Neuronal stem cell (in vitro differentiated cells): ENCODE measurements around the gene MPRIP.

Source experiments
- DNase-seq: peaks from one replicate; pipeline ENCODE4 v3.0.0-alpha.2; 2013; ENCODE audit warnings: low spot score
- H2AFZ ChIP-seq: one replicate; pipeline ENCODE4 v1.6.1; 2013; ENCODE audit warnings: mild to moderate bottlenecking, low read length, inconsistent platforms
- H2AK5ac ChIP-seq: 2 replicates; pipeline ENCODE4 v1.6.1; 2013; ENCODE audit warnings: low read depth, mild to moderate bottlenecking, inconsistent platforms, low read length, moderate library complexity, mixed read lengths
- H2BK120ac ChIP-seq: 2 replicates; pipeline ENCODE4 v1.6.1; 2013; ENCODE audit warnings: low read depth, mild to moderate bottlenecking, inconsistent platforms, low read length, moderate library complexity, mixed read lengths
- H2BK12ac ChIP-seq: one replicate; pipeline ENCODE4 v1.6.1; 2013; ENCODE audit warnings: low read length, inconsistent platforms
- H2BK15ac ChIP-seq: 2 replicates; pipeline ENCODE4 v1.6.1; 2013; ENCODE audit warnings: mild to moderate bottlenecking, low read length, inconsistent platforms, mixed read lengths
- H2BK5ac ChIP-seq: one replicate; pipeline ENCODE4 v1.6.1; 2013; ENCODE audit warnings: inconsistent platforms, mild to moderate bottlenecking, low read length, moderate library complexity
- H3K14ac ChIP-seq: one replicate; pipeline ENCODE4 v1.6.1; 2013; ENCODE audit warnings: low read length, inconsistent platforms
- H3K18ac ChIP-seq: 2 replicates; pipeline ENCODE4 v1.6.1; 2013; ENCODE audit warnings: low read length, inconsistent platforms
- H3K23ac ChIP-seq: 2 replicates; pipeline ENCODE4 v1.6.1; 2013; ENCODE audit warnings: low read depth, mild to moderate bottlenecking, mixed read lengths, low read length, inconsistent platforms; ENCODE audit not compliant: poor library complexity
- H3K27ac ChIP-seq: replicated peaks from 3 replicates; pipeline ENCODE4 v1.5.1; 2013; ENCODE audit warnings: low read length, inconsistent platforms
- H3K27me3 ChIP-seq, 3 experiments: 2 replicates each; pipeline ENCODE4 v1.6.1; 2013; ENCODE audit warnings: low read length in 3 of 3, mild to moderate bottlenecking in 2 of 3, inconsistent platforms in 1 of 3, low read depth in 1 of 3, mixed read lengths in 1 of 3, moderate library complexity in 1 of 3; ENCODE audit not compliant: control insufficient read depth in 3 of 3, insufficient read depth in 3 of 3
- H3K36me3 ChIP-seq, 2 donors: replicated peaks in 1 of 2; 2 replicates each; pipeline ENCODE4 v1.6.1; 2013; ENCODE audit warnings: low read length in 2 of 2; ENCODE audit not compliant: control insufficient read depth in 2 of 2, insufficient read depth in 2 of 2
- H3K4ac ChIP-seq: 2 replicates; pipeline ENCODE4 v1.6.1; 2013; ENCODE audit warnings: inconsistent platforms, mild to moderate bottlenecking, low read length, moderate library complexity
- H3K4me1 ChIP-seq, 2 donors: 1 replicate in 1 of 2; 2 replicates in 1 of 2; pipeline ENCODE4 v1.6.1; 2013; ENCODE audit warnings: low read length in 2 of 2, low read depth in 1 of 2; ENCODE audit not compliant: control insufficient read depth in 2 of 2, insufficient read depth in 1 of 2
- H3K4me2 ChIP-seq: one replicate; pipeline ENCODE4 v1.6.1; 2013; ENCODE audit warnings: mild to moderate bottlenecking, low read length, inconsistent platforms; ENCODE audit not compliant: insufficient read depth, poor library complexity, severe bottlenecking
- H3K4me3 ChIP-seq, 2 donors: 2 replicates each; pipeline ENCODE4 v1.5.1; 2013; ENCODE audit warnings: low read length in 2 of 2, mild to moderate bottlenecking in 2 of 2, inconsistent platforms in 1 of 2, moderate library complexity in 1 of 2
- H3K79me1 ChIP-seq: one replicate; pipeline ENCODE4 v1.6.1; 2013; ENCODE audit warnings: low read depth, mild to moderate bottlenecking, inconsistent platforms, low read length, moderate library complexity
- H3K9ac ChIP-seq: one replicate; pipeline ENCODE4 v1.6.1; 2013; ENCODE audit warnings: mild to moderate bottlenecking, low read depth, low read length, inconsistent platforms; ENCODE audit not compliant: poor library complexity
- H3K9me3 ChIP-seq, 2 donors: replicated peaks in 1 of 2; 2 replicates each; pipeline versions ENCODE3 to v1.6.1; 2013; ENCODE audit warnings: low read length in 2 of 2, mild to moderate bottlenecking in 2 of 2, inconsistent platforms in 1 of 2, low read depth in 1 of 2, mixed read lengths in 1 of 2, moderate library complexity in 1 of 2; ENCODE audit not compliant: control insufficient read depth in 2 of 2, insufficient read depth in 1 of 2
- H4K8ac ChIP-seq: one replicate; pipeline ENCODE4 v1.6.1; 2013; ENCODE audit warnings: low read depth, mild to moderate bottlenecking, inconsistent platforms, low read length, moderate library complexity
- H4K91ac ChIP-seq: one replicate; pipeline ENCODE4 v1.6.1; 2013; ENCODE audit warnings: low read length, low read depth, mild to moderate bottlenecking, inconsistent platforms; ENCODE audit not compliant: poor library complexity
- WGBS, 2 donors: extraction: QIAGEN DNeasy Blood & Tissue Kit; methylation state at CpG; one replicate each; pipeline ENCODE4 v1.1.7; 2013; ENCODE audit warnings: missing lambda C conversion rate in 2 of 2, mixed read lengths in 1 of 2; ENCODE audit not compliant: insufficient read length in 2 of 2, insufficient replicate concordance in 1 of 2; ENCODE audit errors: extremely low coverage in 2 of 2; 5-methylcytosine and 5-hydroxymethylcytosine counted together

Gene MPRIP

DNA sequence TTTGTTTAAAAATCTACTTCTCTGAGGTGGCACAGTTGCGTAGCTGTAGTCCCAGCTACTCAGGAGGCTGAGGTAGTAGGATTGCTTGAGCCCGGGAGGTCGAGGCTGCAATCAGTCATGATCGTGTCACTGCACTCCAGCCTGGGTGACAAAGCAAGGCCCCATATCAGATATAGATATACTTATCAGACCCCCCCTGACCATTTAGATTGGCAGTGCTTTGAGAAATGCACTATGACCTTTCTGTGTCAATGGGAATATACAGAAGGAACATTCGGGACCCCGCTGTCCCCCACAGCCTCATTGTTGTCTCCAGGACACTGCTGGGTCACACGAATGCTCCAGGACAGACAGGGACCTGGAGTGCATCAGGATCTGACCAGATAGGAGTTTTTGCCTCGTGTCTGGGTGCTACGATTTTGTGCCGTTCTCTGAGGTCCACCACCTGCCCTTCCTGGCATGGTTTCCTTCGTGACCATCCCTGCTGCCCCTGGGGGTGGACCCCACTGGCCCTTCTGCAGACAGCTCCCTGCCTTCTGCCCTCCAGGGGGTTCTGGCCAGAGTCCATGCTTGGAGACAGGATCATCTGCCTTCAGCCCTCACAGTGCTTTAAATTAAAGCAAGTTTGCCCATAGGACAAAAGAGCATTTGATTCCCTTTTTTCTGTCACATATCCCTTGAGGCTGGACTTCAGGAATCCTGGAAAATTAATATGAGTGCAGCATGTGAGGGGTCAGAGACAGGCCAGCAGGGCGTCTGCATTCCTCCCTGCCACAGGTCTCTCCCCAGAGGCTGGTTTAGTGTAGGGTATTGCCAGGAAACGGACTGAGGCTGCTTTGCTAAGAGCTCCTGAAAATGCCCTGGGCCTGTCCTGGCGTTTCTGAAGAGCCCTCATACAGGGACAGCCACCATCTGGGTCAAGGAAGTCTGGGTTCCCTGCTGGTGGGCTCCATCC, 144.6 kb downstream of the MPRIP start:
- H2BK120ac ChIP-seq, result no peak overlapping the region
- H3K27ac ChIP-seq, result no peak overlapping the region
- WGBS, 2 donors, result no CpG with 5 or more reads among the region's 14 CpGs
- H4K8ac ChIP-seq, result no peak overlapping the region
- no peak overlapping the region for H3K9ac ChIP-seq
- H4K91ac ChIP-seq, result no peak overlapping the region
- no peak overlapping the region for H3K14ac ChIP-seq
- H3K36me3 ChIP-seq, result peaks cover 5 to 55% of the 10 kb centered on the region in 2 donors
- no peak overlapping the region for H3K4me3 ChIP-seq
- no peak overlapping the region for H2AK5ac ChIP-seq
- H3K79me1 ChIP-seq, result no peaks in the 10 kb centered on the region
- no peak overlapping the region for H3K4me2 ChIP-seq
- no peaks in the 10 kb centered on the region for H3K27me3 ChIP-seq
- no peak for DNase-seq
- no peak overlapping the region for H2AFZ ChIP-seq
- no peak overlapping the region for H2BK12ac ChIP-seq
- no peak overlapping the region for H2BK5ac ChIP-seq
- peaks cover 2 to 4% of the 10 kb centered on the region in 2 donors for H3K4me1 ChIP-seq
- H3K4ac ChIP-seq, result no peak overlapping the region
- H3K9me3 ChIP-seq, result no peaks in the 10 kb centered on the region
- no peak overlapping the region for H2BK15ac ChIP-seq
- H3K18ac ChIP-seq, result no peak overlapping the region
- H3K23ac ChIP-seq, result no peak overlapping the region

- no peak overlapping the region for H3K4me3 ChIP-seq
- no peak overlapping the region for H3K9ac ChIP-seq
- WGBS, 2 donors, result no CpG with 5 or more reads among the region's 4 CpGs
- no peak overlapping the region for H2AK5ac ChIP-seq
- no peak overlapping the region for H4K8ac ChIP-seq
- no peak overlapping the region for H2BK15ac ChIP-seq
- H3K9me3 ChIP-seq, result no peaks in the 10 kb centered on the region
- H3K14ac ChIP-seq, result no peak overlapping the region
- H3K4me1 ChIP-seq, result peaks cover 2 to 6% of the 10 kb centered on the region in 2 donors
- H3K4ac ChIP-seq, result no peak overlapping the region
- no peak overlapping the region for H2BK120ac ChIP-seq
- H4K91ac ChIP-seq, result no peak overlapping the region
- DNase-seq, result no peak
- no peaks in the 10 kb centered on the region for H3K27me3 ChIP-seq
- H3K27ac ChIP-seq, result no peak overlapping the region
- H2BK12ac ChIP-seq, result no peak overlapping the region
- no peak overlapping the region for H2BK5ac ChIP-seq
- peaks cover 0 to 40% of the 10 kb centered on the region in 2 donors for H3K36me3 ChIP-seq
- H3K23ac ChIP-seq, result no peak overlapping the region
- no peaks in the 10 kb centered on the region for H3K79me1 ChIP-seq
- H2AFZ ChIP-seq, result no peak overlapping the region
- H3K18ac ChIP-seq, result no peak overlapping the region
- H3K4me2 ChIP-seq, result no peak overlapping the region
Measured at GRCh38 chr17:17188586-17188985, 146.3 kb downstream of the MPRIP start.

- WGBS, 2 donors, result no CpG with 5 or more reads among the region's 4 CpGs
- H3K27me3 ChIP-seq, result no peaks in the 10 kb centered on the region
Measured at GRCh38 chr17:17189559-17189958, 147.3 kb downstream of the MPRIP start.

DNA sequence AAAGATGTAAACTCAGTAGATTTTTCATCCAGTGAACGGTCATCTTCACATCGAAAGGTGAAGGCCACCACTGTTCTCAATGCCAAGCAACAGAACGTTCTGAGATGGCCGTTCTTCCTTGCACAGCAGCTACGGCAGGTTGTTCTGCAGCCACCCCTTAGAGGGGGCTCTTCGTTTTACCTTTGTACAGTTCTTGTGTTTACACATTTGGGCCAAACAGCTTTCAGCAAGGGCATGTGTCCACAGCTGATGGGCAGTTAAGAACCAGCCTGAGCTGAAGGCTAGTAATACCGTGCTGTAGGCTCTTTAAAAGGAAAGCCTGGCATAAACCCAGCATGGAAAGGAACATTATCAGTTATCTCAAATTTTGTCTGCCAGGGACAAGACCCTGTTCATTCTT, 147.9 kb downstream of the MPRIP start:
- Histone ChIP-seq H2BK15ac (no peak overlapping the region), H2BK5ac (no peak overlapping the region), H3K27ac (no peak overlapping the region), H3K23ac (no peak overlapping the region), H3K9ac (no peak overlapping the region), H3K27me3 (no peaks in the 10 kb centered on the region), H3K79me1 (no peaks in the 10 kb centered on the region), H3K9me3 (no peaks in the 10 kb centered on the region), H3K18ac (no peak overlapping the region), H3K4ac (no peak overlapping the region), H3K14ac (no peak overlapping the region), H4K8ac (no peak overlapping the region), H3K4me1 (peaks cover 2 to 6% of the 10 kb centered on the region in 2 donors), H2AFZ (no peak overlapping the region), H3K4me3 (no peak overlapping the region), H2AK5ac (no peak overlapping the region), H4K91ac (no peak overlapping the region), H2BK120ac (no peak overlapping the region), H3K36me3 (peaks cover 0 to 29% of the 10 kb centered on the region in 2 donors), H3K4me2 (no peak overlapping the region), H2BK12ac (no peak overlapping the region)
- no CpG with 5 or more reads among the region's 7 CpGs for WGBS, 2 donors
- no peak for DNase-seq

More at GRCh38 chr17:17189559-17189958, 147.3 kb downstream of the MPRIP start:
- no peak overlapping the region for H2BK12ac ChIP-seq
- no peak overlapping the region for H3K14ac ChIP-seq
- no peaks in the 10 kb centered on the region for H3K79me1 ChIP-seq
- peaks cover 2 to 6% of the 10 kb centered on the region in 2 donors for H3K4me1 ChIP-seq
- H3K9ac ChIP-seq, result no peak overlapping the region
- no peak overlapping the region for H3K18ac ChIP-seq
- no peak overlapping the region for H2BK5ac ChIP-seq
- no peak overlapping the region for H3K4me2 ChIP-seq
- DNase-seq, result no peak
- no peak overlapping the region for H2AK5ac ChIP-seq
- H4K91ac ChIP-seq, result no peak overlapping the region
- H3K23ac ChIP-seq, result no peak overlapping the region
- H3K9me3 ChIP-seq, result no peaks in the 10 kb centered on the region
- no peak overlapping the region for H2BK15ac ChIP-seq
- H3K36me3 ChIP-seq, result peaks cover 0 to 30% of the 10 kb centered on the region in 2 donors
- no peak overlapping the region for H4K8ac ChIP-seq
- H3K4me3 ChIP-seq, result no peak overlapping the region
- no peak overlapping the region for H2BK120ac ChIP-seq
- H2AFZ ChIP-seq, result no peak overlapping the region
- H3K4ac ChIP-seq, result no peak overlapping the region
- H3K27ac ChIP-seq, result no peak overlapping the region
